Gastrocnemius medialis (tissue), 4 donors: ENCODE data around the gene ARV1. TPM values are rescaled to one million over a fixed set of nuclear protein-coding genes. Genes with fewer than 3 reads are reported as not detected.
"Not testable (repeated sequence)": the region's sequence is repeated elsewhere in the genome, so short reads cannot be mapped to it uniquely, and the experiment has no call there.

Experiments
- ATAC-seq, 2 donors: fragments of 150-250 bp; one replicate each; pipeline ENCODE4 v1.9.1; 2016
- DNase-seq, 2 donors: peaks; one replicate each; pipeline ENCODE4 v3.0.0-alpha.2; 2019
- H3K27ac ChIP-seq, 4 donors: fragments of 200-600 bp; sonication (generic); 1 replicate in 1 of 4; 2 replicates in 3 of 4; pipeline ENCODE4 v1.5.1; 2016 to 2018; ENCODE audit warnings: mild to moderate bottlenecking in 2 of 4, moderate library complexity in 1 of 4
- H3K27me3 ChIP-seq, 3 donors: fragments of 200-600 bp; sonication (generic) in 2 of 3; 1 replicate in 1 of 3; 2 replicates in 2 of 3; pipeline versions ENCODE4 v1.5.1 to v1.6.0; 2016 to 2019; ENCODE audit warnings: mild to moderate bottlenecking in 1 of 3, moderate library complexity in 1 of 3
- H3K36me3 ChIP-seq, 2 donors: fragments of 200-600 bp; sonication (generic) in 1 of 2; one replicate each; pipeline ENCODE4 v1.5.1; 2017 to 2018
- H3K4me1 ChIP-seq, 2 donors: fragments of 200-600 bp; sonication (generic) in 1 of 2; one replicate each; pipeline ENCODE4 v1.5.1; 2016 to 2017; ENCODE audit warnings: mild to moderate bottlenecking in 2 of 2
- H3K4me3 ChIP-seq, 4 donors: fragments of 200-600 bp; sonication (generic) in 3 of 4; 1 replicate in 1 of 4; 2 replicates in 3 of 4; pipeline ENCODE4 v1.5.1; 2016 to 2019; ENCODE audit warnings: mild to moderate bottlenecking in 2 of 4
- H3K9me3 ChIP-seq, 3 donors: fragments of 200-600 bp; sonication (generic) in 2 of 3; 1 replicate in 1 of 3; 2 replicates in 2 of 3; pipeline ENCODE4 v1.5.1; 2016 to 2019
- POLR2A ChIP-seq, 2 donors: fragments of 450-650 bp; IDR thresholded peaks; one replicate each; pipeline ENCODE4 v1.6.1; 2017; ENCODE audit warnings: antibody characterized with exemption in 2 of 2, mild to moderate bottlenecking in 2 of 2, moderate library complexity in 2 of 2
- in situ Hi-C, 4 donors: fragments of 200-750 bp; cut with MboI; loops; one replicate each; pipeline versions ENCODE4 v1.15.0 to v1.8.0; 2017; ENCODE audit warnings: low sequenced_read_pairs in 4 of 4
- intact Hi-C: fragments of 100-400 bp; cut with DNase I; formaldehyde crosslinking; loops from one replicate; pipeline ENCODE4 v1.15.1; 2023; ENCODE audit warnings: low total_unique reads
- total RNA-seq, 4 donors: library from RNA; depleted of rRNA; stranded (reverse); fragments of >200 nt; gene quantifications; one replicate each; pipeline versions ENCODE4 v1.1.0 to v1.2.3, GENCODE V29; 2016
- TF ChIP-seq, protein P1 (sequence below), 5 experiments: fragments of 450-650 bp in 3 of 5; fragments of 200-600 bp in 2 of 5; sonication (generic) in 2 of 5; IDR thresholded peaks in 4 of 5; conservative IDR thresholded peaks in 1 of 5; 1 replicate in 4 of 5; 2 replicates in 1 of 5; pipeline ENCODE4 v1.5.1; 2016 to 2019; ENCODE audit warnings: antibody characterized with exemption in 5 of 5, mild to moderate bottlenecking in 3 of 5, moderate library complexity in 3 of 5

ARV1 gene
- total RNA-seq, 4 donors from 2014 or later, result 7.9 to 21.3 (median 10.5) TPM

DNA sequence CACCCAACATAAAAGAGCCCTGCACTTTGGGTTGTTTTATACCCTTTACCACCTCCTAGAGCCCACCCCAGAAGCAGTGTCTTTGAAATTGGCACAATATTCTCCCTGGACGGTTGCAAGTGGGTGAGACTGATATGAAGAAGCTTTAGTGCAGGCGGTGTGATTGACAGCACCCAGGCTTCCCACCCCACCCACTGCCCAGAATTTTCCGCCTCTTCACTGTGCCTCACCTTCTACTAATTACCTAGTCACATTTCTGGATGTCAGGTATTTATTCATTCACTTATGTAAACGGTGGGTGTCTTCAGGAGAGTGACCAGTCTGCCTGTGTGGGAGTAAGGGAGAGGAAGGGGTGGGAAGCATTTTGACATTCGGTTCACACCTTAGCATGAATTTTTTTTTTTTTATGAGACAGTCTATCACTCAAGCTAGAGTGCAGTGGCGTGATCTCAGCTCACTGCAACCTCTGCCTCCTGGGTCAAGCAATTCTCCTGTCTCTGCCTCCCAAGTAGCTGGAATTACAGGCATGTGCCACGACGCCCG is 62.9 kb downstream of the ARV1 start:
- peaks cover 8% of the 10 kb centered on the region in 2 donors for H3K4me1 ChIP-seq
- no peak overlapping the region for H3K4me3 ChIP-seq
- H3K27ac ChIP-seq, result no peak overlapping the region
- H3K36me3 ChIP-seq, result no peaks in the 10 kb centered on the region
- DNase-seq (no peak), ATAC-seq (no peak)
- in situ Hi-C loops (no loop called here), intact Hi-C loops (no loop called here)
- H3K9me3 ChIP-seq, result no peaks in the 10 kb centered on the region
- TF ChIP-seq, protein P1, sequence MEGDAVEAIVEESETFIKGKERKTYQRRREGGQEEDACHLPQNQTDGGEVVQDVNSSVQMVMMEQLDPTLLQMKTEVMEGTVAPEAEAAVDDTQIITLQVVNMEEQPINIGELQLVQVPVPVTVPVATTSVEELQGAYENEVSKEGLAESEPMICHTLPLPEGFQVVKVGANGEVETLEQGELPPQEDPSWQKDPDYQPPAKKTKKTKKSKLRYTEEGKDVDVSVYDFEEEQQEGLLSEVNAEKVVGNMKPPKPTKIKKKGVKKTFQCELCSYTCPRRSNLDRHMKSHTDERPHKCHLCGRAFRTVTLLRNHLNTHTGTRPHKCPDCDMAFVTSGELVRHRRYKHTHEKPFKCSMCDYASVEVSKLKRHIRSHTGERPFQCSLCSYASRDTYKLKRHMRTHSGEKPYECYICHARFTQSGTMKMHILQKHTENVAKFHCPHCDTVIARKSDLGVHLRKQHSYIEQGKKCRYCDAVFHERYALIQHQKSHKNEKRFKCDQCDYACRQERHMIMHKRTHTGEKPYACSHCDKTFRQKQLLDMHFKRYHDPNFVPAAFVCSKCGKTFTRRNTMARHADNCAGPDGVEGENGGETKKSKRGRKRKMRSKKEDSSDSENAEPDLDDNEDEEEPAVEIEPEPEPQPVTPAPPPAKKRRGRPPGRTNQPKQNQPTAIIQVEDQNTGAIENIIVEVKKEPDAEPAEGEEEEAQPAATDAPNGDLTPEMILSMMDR (IDR thresholded peaks at IDR 0.05 in 4 of 5, conservative IDR thresholded peaks at IDR 0.05 in 1 of 5), result no peak
- no peak for TF ChIP-seq POLR2A (IDR thresholded peaks at IDR 0.05)
- peaks cover 12 to 46% (median 19%) of the 10 kb centered on the region in 3 donors for H3K27me3 ChIP-seq

DNA sequence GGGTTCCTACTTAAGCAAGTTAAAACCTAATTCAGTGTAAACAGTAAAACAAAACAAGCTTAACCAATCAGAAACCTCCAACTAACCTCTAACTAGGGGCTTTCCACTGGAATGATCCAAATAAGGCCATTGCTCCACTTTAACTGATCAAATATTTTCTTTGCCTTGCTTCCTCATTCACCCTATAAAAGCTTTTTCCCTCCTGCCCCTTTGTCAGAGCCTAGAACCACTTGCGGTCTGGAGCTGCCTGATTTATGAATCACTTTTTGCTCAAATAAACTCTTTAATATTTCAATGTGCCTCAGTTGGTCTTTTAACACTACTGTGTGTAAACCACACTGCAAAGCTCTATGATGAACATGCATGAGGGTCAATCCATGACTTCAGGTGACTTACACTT is 65.7 kb downstream of the ARV1 start:
- peaks cover under 1 to 24% (median 4%) of the 10 kb centered on the region in 3 donors for H3K27me3 ChIP-seq
- no peak for ATAC-seq
- intact Hi-C loops, result no loop called here

GRCh38 chr1:231045286-231045685 is 66.4 kb downstream of the ARV1 start:
- intact Hi-C loops (no loop called here), in situ Hi-C loops (no loop called here)
- H3K27ac ChIP-seq, result no peak overlapping the region
- no peaks in the 10 kb centered on the region for H3K36me3 ChIP-seq
- peaks cover 0 to 21% (median 0%) of the 10 kb centered on the region in 3 donors for H3K27me3 ChIP-seq
- peaks cover 3 to 7% of the 10 kb centered on the region in 2 donors for H3K4me1 ChIP-seq
- no peaks in the 10 kb centered on the region for H3K9me3 ChIP-seq
- DNase-seq, result no peak
- ATAC-seq, result no peak
- no peak for TF ChIP-seq POLR2A (IDR thresholded peaks at IDR 0.05)
- TF ChIP-seq, protein P1 (IDR thresholded peaks at IDR 0.05 in 4 of 5, conservative IDR thresholded peaks at IDR 0.05 in 1 of 5), result no peak
- no peak overlapping the region for H3K4me3 ChIP-seq

More for the DNA sequence above, 65.7 kb downstream of the ARV1 start:
- Histone ChIP-seq H3K36me3 (no peaks in the 10 kb centered on the region), H3K9me3 (no peaks in the 10 kb centered on the region), H3K27ac (no peak overlapping the region), H3K4me1 (peaks cover 3 to 8% of the 10 kb centered on the region in 2 donors), H3K4me3 (no peak overlapping the region)
- TF ChIP-seq, protein P1 (IDR thresholded peaks at IDR 0.05 in 4 of 5, conservative IDR thresholded peaks at IDR 0.05 in 1 of 5), result no peak
- TF ChIP-seq POLR2A (IDR thresholded peaks at IDR 0.05), result no peak
- DNase-seq, result no peak
- in situ Hi-C loops, result no loop called here

DNA sequence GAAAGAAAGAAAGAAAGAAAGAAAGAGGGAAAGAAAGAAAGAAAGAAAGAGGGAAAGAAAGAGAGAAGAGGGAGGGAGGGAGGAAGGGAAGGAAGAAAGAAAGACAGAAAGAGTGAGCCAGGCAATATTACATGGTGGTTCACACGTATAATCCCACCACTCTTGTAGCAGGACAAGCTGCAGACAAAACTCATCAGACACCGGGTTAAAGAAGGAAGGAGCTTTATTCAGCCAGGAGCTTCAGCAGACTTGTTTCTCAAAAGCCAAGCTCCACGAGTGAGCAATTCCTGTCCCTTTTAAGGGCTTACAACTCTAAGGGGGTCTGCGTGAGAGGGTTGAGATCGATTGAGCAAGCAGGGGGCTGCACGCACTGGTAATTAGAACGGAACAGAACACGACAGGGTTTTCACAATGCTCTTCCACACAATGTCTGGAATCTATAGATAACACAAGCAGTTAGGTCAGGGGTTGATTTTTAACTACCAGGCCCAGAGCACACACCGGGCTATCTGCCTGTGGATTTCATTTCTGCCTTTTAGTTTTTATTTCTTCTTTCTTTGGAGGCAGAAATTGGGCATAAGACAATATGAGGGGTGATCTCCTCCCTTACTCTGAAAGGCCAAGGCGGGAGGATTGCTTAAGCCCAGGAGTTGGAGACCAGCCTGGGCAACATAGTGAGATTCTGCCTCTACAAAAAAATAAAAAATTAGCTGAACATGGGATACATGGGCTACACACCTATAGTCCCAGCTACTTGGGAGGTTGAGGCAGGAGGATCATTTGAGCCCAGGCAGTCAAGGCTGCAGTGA is 67.2 kb downstream of the ARV1 start:
- H3K4me3 ChIP-seq, intact Hi-C loops, H3K36me3 ChIP-seq, H3K9me3 ChIP-seq, H3K4me1 ChIP-seq, ATAC-seq, H3K27ac ChIP-seq, in situ Hi-C loops, DNase-seq: not testable (repeated sequence)
- peaks cover 0 to 14% (median 0%) of the 10 kb centered on the region in 3 donors for H3K27me3 ChIP-seq

GRCh38 chr1:231046730-231047395 is 68.0 kb downstream of the ARV1 start:
- in situ Hi-C loops, result no loop called here
- Histone ChIP-seq H3K27me3 (peaks cover 0 to 11% (median 0%) of the 10 kb centered on the region in 3 donors), H3K4me3 (no peak overlapping the region), H3K4me1 (no peaks in the 10 kb centered on the region), H3K27ac (no peak overlapping the region), H3K9me3 (no peaks in the 10 kb centered on the region), H3K36me3 (no peaks in the 10 kb centered on the region)
- ATAC-seq (no peak), DNase-seq (no peak)
- intact Hi-C loops, result no loop called here
- TF ChIP-seq, protein P1 (IDR thresholded peaks at IDR 0.05 in 4 of 5, conservative IDR thresholded peaks at IDR 0.05 in 1 of 5), result no peak
- TF ChIP-seq POLR2A (IDR thresholded peaks at IDR 0.05), result no peak

- H3K27ac ChIP-seq, ATAC-seq, H3K36me3 ChIP-seq, H3K4me1 ChIP-seq, in situ Hi-C loops, H3K9me3 ChIP-seq, H3K4me3 ChIP-seq, H3K27me3 ChIP-seq, DNase-seq, intact Hi-C loops: not testable (repeated sequence)
These were observed 68.6 kb downstream of the ARV1 start for GRCh38 chr1:231047529-231047928.

DNA sequence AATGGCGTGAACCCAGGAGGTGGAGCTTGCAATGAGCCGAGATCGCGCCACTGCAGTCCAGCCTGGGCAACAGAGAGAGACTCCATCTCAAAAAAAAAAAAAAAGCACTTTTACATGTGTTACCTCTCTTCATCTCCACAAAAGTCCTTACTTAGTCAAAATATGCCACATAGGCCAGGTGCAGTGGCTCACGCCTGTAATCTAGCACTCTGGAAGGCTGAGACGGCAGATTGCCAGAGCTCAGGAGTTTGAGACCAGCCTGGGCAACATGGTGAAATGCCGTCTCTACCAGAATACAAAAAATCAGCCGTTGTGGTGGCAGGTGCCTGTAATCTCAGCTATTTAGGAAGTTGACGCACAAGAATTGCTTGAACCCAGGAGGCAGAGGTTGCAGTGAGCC is 69.5 kb downstream of the ARV1 start:
- DNase-seq, H3K4me1 ChIP-seq, intact Hi-C loops, H3K9me3 ChIP-seq, ATAC-seq, H3K27ac ChIP-seq, in situ Hi-C loops, H3K4me3 ChIP-seq, H3K36me3 ChIP-seq, H3K27me3 ChIP-seq: not testable (repeated sequence)
